ENCODE data around the gene HPGDS.

Gene HPGDS

DNA sequence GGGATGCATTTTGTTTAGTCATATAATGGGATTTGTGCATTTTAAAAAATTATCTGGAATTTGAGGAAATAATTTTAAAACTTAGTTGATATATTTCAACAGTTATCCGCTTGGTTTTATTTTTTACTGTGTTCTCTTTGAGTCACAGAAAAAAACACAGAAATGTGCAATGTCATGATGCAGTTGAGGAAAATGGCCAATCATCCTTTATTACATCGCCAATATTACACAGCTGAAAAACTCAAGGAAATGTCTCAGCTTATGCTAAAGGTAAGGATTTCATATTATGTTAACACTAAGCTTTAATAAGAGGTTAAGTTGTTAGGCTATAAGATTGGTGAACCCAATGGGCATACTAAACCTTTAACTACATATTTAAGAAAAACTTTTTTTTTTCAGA lies 63.9 kb downstream of the HPGDS start:
- TF ChIP-seq, protein P1, sequence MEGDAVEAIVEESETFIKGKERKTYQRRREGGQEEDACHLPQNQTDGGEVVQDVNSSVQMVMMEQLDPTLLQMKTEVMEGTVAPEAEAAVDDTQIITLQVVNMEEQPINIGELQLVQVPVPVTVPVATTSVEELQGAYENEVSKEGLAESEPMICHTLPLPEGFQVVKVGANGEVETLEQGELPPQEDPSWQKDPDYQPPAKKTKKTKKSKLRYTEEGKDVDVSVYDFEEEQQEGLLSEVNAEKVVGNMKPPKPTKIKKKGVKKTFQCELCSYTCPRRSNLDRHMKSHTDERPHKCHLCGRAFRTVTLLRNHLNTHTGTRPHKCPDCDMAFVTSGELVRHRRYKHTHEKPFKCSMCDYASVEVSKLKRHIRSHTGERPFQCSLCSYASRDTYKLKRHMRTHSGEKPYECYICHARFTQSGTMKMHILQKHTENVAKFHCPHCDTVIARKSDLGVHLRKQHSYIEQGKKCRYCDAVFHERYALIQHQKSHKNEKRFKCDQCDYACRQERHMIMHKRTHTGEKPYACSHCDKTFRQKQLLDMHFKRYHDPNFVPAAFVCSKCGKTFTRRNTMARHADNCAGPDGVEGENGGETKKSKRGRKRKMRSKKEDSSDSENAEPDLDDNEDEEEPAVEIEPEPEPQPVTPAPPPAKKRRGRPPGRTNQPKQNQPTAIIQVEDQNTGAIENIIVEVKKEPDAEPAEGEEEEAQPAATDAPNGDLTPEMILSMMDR (IDR thresholded peaks at IDR 0.05) = no peak

DNA sequence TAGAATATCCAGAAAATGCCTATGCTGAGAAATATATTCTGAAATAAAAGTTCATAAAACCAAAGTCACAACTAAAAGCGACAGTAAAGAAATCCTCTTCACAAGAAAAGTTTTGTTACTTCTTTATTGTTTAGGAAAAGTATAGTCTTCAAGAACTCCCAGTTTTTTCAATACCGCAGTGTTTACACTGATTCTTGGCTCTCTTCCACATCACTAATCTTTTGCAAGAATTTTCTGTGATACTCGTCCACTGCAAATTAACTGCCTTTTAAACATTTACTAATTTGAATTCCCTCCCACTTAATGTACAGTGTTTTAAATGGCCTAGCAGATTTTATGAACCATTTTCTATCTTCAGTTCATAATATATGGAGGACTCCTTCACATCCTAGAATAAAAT lies 65.1 kb downstream of the HPGDS start:
- TF ChIP-seq, protein P1 (IDR thresholded peaks at IDR 0.05) = no peak

DNA sequence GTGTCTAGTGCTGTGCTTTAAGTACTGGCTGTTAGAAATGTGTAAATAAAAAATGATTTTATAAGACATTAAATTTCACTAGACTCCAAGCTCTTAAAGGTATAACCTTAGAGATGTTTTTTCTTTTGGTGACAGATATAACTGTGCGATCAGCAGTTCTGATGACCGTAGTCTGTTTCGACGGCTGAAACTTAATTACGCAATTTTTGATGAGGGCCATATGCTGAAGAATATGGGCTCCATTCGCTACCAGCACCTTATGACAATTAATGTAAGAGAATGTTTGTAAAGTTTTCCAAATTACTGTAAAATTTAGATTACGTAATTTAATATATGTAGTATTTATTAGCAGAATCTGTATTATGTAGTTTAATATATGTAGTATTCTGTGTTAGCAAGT lies 66.4 kb downstream of the HPGDS start:
- TF ChIP-seq, protein P1 (IDR thresholded peaks at IDR 0.05) = no peak

DNA sequence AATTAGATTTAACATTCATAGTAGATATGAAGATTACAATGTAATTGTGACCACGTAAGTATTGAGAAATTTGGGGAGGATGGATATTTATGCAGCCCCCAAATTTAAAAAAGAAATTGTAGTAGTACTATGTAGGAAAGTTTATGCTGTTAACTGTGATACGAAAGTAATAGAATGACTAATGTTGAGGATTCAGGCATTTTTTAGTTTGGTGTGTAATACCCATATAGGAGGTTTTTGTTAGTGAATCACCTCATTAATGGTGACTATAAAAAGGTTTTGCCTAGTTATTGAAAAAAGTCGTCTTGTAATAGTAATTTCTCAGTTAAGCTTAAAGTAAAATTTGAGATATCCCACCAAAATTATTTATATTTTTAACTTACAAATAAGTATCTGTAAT lies 67.7 kb downstream of the HPGDS start:
- TF ChIP-seq, protein P1 (IDR thresholded peaks at IDR 0.05) = no peak

- TF ChIP-seq, protein P1 (IDR thresholded peaks at IDR 0.05) = no peak
Measured at GRCh38 chr4:94271248-94271647, 71.4 kb downstream of the HPGDS start.

GRCh38 chr4:94267037-94267436 lies 75.6 kb downstream of the HPGDS start:
- TF ChIP-seq, protein P1 (IDR thresholded peaks at IDR 0.05) = no peak

- TF ChIP-seq, protein P1 (IDR thresholded peaks at IDR 0.05) = no peak
Measured at GRCh38 chr4:94262163-94263016, 80.2 kb downstream of the HPGDS start.

All from LNCAP (cell line).